ENCODE results near the gene TXNDC12. TPM values are rescaled to one million over a fixed set of nuclear protein-coding genes. Genes with fewer than 3 reads are reported as not detected.

The TXNDC12 gene
- total and polyA plus RNA-seq, 9 of the 15 experiments (the other 6 are each of a cell fraction or from before 2014, with no cell fraction given): 17.0 to 60.8 (median 37.8) TPM

DNA sequence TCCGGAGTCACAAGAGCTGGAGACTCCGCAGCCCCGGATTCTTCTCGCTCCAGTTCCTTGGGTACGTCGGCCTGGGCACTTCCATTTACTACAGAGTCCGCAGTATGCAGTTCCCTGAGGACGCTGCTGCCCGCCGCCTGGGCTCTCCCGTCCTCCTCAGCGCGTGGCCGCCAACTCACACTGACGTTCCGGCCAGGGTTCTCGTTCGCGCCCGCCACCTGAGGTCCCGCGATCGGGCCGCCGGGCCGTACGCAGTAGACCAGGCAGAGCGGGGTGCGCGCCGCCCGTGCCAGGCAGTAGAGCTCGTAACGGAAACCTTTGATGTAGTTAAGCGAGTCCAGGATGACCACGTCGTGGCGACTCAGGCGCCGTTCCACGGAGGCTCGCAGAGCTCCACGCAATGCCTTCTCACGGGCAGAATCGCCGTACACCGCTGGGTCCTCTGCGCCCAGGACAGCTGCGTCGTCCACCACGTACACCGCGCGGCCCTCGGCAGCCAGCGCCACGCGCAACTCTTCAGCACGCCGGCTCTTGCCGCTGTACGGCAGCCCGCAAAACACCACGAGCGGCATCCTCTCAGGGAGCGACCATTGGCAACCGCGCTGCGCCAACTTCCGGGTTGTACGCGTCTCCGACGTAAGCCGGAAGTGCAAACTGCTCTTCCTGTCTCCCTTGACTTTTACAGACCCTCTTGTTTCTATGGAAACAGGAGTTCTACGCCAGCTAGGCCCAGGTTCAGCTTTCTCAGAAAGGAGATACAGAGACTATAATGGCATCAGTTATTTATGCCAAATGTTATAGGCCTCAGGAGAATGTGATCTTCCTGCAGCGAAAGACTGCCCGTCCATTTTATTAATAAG lies 21.6 kb downstream of the TXNDC12 start, which contains the start of gene KTI12 (continued):
- TF ChIP-seq, protein P1, sequence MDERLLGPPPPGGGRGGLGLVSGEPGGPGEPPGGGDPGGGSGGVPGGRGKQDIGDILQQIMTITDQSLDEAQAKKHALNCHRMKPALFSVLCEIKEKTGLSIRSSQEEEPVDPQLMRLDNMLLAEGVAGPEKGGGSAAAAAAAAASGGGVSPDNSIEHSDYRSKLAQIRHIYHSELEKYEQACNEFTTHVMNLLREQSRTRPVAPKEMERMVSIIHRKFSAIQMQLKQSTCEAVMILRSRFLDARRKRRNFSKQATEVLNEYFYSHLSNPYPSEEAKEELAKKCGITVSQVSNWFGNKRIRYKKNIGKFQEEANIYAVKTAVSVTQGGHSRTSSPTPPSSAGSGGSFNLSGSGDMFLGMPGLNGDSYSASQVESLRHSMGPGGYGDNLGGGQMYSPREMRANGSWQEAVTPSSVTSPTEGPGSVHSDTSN (CRISPR knock-in tag; IDR thresholded peaks at IDR 0.05; ENCODE audit: low read depth): no peak
- TF ChIP-seq, protein P1 (tag; conservative IDR thresholded peaks at IDR 0.05; ENCODE audit: low read depth): no peak
- TF ChIP-seq SNRNP70 (optimal IDR thresholded peaks at IDR 0.05; ENCODE audit: low read depth, low read length) (no peak), ZZZ3 (IDR thresholded peaks at IDR 0.05) (no peak), KDM5B (IDR thresholded peaks at IDR 0.05; ENCODE audit: insufficient replicate concordance, low read depth, low read length) (peak; percentile 81), TOE1 (IDR thresholded peaks at IDR 0.05; ENCODE audit: borderline replicate concordance) (peak; percentile 62; the same call in 1 of the 2 replicates), TOE1 (CRISPR knock-in tag; IDR thresholded peaks at IDR 0.05; ENCODE audit: borderline replicate concordance, low read depth) (peak; percentile 48; the same call in 1 of the 2 replicates), ESRRA (IDR thresholded peaks at IDR 0.05; ENCODE audit: borderline replicate concordance, low read depth) (no peak), SRF (CRISPR knock-in tag; IDR thresholded peaks at IDR 0.05) (peak; percentile 15 to 64; a peak in 1 of 4 replicates)
- TF ChIP-seq, protein P2, sequence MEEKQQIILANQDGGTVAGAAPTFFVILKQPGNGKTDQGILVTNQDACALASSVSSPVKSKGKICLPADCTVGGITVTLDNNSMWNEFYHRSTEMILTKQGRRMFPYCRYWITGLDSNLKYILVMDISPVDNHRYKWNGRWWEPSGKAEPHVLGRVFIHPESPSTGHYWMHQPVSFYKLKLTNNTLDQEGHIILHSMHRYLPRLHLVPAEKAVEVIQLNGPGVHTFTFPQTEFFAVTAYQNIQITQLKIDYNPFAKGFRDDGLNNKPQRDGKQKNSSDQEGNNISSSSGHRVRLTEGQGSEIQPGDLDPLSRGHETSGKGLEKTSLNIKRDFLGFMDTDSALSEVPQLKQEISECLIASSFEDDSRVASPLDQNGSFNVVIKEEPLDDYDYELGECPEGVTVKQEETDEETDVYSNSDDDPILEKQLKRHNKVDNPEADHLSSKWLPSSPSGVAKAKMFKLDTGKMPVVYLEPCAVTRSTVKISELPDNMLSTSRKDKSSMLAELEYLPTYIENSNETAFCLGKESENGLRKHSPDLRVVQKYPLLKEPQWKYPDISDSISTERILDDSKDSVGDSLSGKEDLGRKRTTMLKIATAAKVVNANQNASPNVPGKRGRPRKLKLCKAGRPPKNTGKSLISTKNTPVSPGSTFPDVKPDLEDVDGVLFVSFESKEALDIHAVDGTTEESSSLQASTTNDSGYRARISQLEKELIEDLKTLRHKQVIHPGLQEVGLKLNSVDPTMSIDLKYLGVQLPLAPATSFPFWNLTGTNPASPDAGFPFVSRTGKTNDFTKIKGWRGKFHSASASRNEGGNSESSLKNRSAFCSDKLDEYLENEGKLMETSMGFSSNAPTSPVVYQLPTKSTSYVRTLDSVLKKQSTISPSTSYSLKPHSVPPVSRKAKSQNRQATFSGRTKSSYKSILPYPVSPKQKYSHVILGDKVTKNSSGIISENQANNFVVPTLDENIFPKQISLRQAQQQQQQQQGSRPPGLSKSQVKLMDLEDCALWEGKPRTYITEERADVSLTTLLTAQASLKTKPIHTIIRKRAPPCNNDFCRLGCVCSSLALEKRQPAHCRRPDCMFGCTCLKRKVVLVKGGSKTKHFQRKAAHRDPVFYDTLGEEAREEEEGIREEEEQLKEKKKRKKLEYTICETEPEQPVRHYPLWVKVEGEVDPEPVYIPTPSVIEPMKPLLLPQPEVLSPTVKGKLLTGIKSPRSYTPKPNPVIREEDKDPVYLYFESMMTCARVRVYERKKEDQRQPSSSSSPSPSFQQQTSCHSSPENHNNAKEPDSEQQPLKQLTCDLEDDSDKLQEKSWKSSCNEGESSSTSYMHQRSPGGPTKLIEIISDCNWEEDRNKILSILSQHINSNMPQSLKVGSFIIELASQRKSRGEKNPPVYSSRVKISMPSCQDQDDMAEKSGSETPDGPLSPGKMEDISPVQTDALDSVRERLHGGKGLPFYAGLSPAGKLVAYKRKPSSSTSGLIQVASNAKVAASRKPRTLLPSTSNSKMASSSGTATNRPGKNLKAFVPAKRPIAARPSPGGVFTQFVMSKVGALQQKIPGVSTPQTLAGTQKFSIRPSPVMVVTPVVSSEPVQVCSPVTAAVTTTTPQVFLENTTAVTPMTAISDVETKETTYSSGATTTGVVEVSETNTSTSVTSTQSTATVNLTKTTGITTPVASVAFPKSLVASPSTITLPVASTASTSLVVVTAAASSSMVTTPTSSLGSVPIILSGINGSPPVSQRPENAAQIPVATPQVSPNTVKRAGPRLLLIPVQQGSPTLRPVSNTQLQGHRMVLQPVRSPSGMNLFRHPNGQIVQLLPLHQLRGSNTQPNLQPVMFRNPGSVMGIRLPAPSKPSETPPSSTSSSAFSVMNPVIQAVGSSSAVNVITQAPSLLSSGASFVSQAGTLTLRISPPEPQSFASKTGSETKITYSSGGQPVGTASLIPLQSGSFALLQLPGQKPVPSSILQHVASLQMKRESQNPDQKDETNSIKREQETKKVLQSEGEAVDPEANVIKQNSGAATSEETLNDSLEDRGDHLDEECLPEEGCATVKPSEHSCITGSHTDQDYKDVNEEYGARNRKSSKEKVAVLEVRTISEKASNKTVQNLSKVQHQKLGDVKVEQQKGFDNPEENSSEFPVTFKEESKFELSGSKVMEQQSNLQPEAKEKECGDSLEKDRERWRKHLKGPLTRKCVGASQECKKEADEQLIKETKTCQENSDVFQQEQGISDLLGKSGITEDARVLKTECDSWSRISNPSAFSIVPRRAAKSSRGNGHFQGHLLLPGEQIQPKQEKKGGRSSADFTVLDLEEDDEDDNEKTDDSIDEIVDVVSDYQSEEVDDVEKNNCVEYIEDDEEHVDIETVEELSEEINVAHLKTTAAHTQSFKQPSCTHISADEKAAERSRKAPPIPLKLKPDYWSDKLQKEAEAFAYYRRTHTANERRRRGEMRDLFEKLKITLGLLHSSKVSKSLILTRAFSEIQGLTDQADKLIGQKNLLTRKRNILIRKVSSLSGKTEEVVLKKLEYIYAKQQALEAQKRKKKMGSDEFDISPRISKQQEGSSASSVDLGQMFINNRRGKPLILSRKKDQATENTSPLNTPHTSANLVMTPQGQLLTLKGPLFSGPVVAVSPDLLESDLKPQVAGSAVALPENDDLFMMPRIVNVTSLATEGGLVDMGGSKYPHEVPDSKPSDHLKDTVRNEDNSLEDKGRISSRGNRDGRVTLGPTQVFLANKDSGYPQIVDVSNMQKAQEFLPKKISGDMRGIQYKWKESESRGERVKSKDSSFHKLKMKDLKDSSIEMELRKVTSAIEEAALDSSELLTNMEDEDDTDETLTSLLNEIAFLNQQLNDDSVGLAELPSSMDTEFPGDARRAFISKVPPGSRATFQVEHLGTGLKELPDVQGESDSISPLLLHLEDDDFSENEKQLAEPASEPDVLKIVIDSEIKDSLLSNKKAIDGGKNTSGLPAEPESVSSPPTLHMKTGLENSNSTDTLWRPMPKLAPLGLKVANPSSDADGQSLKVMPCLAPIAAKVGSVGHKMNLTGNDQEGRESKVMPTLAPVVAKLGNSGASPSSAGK (IDR thresholded peaks at IDR 0.05): peak; percentile 54
